Measurements from ENCODE around the gene RASSF6.

RASSF6 gene

DNA sequence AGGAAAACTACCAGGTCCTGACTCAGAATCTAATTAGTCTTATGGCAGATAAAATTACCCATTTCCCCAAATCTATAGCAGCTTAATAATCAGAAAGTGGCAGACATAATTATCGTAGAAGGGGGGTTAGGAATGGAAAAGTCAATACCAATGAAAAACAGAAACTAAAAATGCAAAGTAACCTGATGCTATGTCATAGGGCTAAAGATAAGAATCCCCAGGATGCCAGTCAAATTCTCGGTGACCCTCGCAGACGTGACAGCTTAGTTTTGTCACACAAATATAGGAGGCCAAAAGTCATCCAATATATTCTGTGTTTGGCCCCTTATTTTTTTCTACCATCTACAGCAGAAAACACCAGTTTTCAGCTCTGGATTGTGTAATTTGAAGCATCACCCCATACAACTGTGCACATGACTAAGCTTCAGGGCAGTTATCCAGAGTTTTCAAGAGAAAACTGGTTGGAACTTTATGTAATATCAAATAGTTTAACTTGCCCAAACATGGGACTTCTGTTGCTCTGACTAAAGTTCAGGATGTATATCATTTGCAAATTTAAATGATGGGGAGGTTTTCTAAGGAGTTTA is 30.9 kb downstream of the RASSF6 start:
- peak overlapping the region; percentile 100 for H3K27ac ChIP-seq (ENCODE audit: low read depth, low read length)
- peaks cover 25% of the 10 kb centered on the region for H3K79me2 ChIP-seq (ENCODE audit: control insufficient read depth, low read length)
- peak overlapping the region; percentile 67 for H3K4me2 ChIP-seq (ENCODE audit: low read length)

DNA sequence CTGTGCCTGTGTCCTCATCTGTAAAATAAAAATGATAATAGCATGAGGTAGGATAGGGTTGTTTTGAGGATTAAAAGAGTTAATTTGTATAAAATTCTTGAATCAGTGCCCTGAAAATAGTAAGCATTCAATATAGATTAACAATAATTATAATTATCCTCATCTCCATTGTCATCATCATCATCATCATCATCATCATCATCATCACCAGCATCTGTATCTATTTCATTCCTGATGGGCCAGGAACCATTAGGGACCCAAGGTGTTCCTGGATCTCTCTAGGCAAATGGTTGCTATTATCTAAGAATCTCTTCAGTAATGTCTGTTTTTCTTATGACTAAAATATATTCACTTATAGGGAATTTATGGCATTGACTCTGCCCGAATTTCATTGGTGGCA is 31.6 kb downstream of the RASSF6 start:
- H3K27ac ChIP-seq (ENCODE audit: low read depth, low read length), result peak overlapping the region; percentile 100
- H3K36me3 ChIP-seq (ENCODE audit: control insufficient read depth, low read length), result peaks cover 86% of the 10 kb centered on the region
- TF ChIP-seq EZH2phosphoT487 (IDR thresholded peaks at IDR 0.05; ENCODE audit: borderline replicate concordance, low read length), result no peak
- TF ChIP-seq, protein P1, sequence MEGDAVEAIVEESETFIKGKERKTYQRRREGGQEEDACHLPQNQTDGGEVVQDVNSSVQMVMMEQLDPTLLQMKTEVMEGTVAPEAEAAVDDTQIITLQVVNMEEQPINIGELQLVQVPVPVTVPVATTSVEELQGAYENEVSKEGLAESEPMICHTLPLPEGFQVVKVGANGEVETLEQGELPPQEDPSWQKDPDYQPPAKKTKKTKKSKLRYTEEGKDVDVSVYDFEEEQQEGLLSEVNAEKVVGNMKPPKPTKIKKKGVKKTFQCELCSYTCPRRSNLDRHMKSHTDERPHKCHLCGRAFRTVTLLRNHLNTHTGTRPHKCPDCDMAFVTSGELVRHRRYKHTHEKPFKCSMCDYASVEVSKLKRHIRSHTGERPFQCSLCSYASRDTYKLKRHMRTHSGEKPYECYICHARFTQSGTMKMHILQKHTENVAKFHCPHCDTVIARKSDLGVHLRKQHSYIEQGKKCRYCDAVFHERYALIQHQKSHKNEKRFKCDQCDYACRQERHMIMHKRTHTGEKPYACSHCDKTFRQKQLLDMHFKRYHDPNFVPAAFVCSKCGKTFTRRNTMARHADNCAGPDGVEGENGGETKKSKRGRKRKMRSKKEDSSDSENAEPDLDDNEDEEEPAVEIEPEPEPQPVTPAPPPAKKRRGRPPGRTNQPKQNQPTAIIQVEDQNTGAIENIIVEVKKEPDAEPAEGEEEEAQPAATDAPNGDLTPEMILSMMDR (IDR thresholded peaks at IDR 0.05; ENCODE audit: low read depth, low read length, poor library complexity, severe bottlenecking), result no peak
- no peaks in the 10 kb centered on the region for H3K9me3 ChIP-seq (ENCODE audit: control insufficient read depth, insufficient read depth, low read length)
- peaks cover 95% of the 10 kb centered on the region for H3K4me1 ChIP-seq (ENCODE audit: control insufficient read depth, low read length)
- H3F3A ChIP-seq (ENCODE audit: control insufficient read depth, insufficient read depth), result peaks cover 56% of the 10 kb centered on the region
- H4K20me1 ChIP-seq (ENCODE audit: control insufficient read depth, insufficient read depth, low read depth, low read length), result no peaks in the 10 kb centered on the region
- peak overlapping the region; percentile 52 for H3K4me3 ChIP-seq (ENCODE audit: low read length)
- H3K9me2 ChIP-seq (replicated peaks; ENCODE audit: control insufficient read depth, low read length), result no peaks in the 10 kb centered on the region
- peaks cover 23% of the 10 kb centered on the region for H3K79me2 ChIP-seq (ENCODE audit: control insufficient read depth, low read length)
- peak overlapping the region; percentile 67 for H3K4me2 ChIP-seq (ENCODE audit: low read length)
- no peaks in the 10 kb centered on the region for H3K27me3 ChIP-seq (ENCODE audit: control insufficient read depth, low read length)

More for the DNA sequence above, 30.9 kb downstream of the RASSF6 start:
- H3F3A ChIP-seq (ENCODE audit: control insufficient read depth, insufficient read depth), result peaks cover 63% of the 10 kb centered on the region
- H3K4me1 ChIP-seq (ENCODE audit: control insufficient read depth, low read length), result peaks cover 95% of the 10 kb centered on the region
- no peaks in the 10 kb centered on the region for H4K20me1 ChIP-seq (ENCODE audit: control insufficient read depth, insufficient read depth, low read depth, low read length)
- H3K9me2 ChIP-seq (replicated peaks; ENCODE audit: control insufficient read depth, low read length), result no peaks in the 10 kb centered on the region
- H3K36me3 ChIP-seq (ENCODE audit: control insufficient read depth, low read length), result peaks cover 81% of the 10 kb centered on the region
- H3K4me3 ChIP-seq (ENCODE audit: low read length), result peak overlapping the region; percentile 52
- no peaks in the 10 kb centered on the region for H3K9me3 ChIP-seq (ENCODE audit: control insufficient read depth, insufficient read depth, low read length)
- TF ChIP-seq EZH2phosphoT487 (IDR thresholded peaks at IDR 0.05; ENCODE audit: borderline replicate concordance, low read length), result no peak
- TF ChIP-seq, protein P1 (IDR thresholded peaks at IDR 0.05; ENCODE audit: low read depth, low read length, poor library complexity, severe bottlenecking), result no peak
- no peaks in the 10 kb centered on the region for H3K27me3 ChIP-seq (ENCODE audit: control insufficient read depth, low read length)

DNA sequence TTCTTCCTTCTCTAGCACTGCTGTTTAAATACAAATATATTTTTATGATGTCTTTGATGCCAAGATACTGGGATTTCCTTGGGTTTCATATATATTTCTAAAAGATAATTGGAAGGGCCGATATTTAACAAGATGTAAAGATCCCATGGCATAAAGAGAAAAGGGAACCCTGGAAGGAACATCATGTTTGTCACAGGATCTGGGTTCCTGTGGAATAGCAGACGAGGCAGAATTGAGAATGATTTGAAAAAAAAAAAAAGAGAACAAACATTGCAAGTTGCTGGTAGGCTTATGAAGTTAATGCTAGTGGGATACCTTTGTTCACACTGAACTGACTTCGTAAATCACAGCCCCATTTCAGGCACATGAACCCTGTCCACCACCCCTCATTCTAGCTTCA is 33.6 kb downstream of the RASSF6 start:
- no peaks in the 10 kb centered on the region for H3K9me3 ChIP-seq (ENCODE audit: control insufficient read depth, insufficient read depth, low read length)
- no peaks in the 10 kb centered on the region for H3K9me2 ChIP-seq (replicated peaks; ENCODE audit: control insufficient read depth, low read length)
- H4K20me1 ChIP-seq (ENCODE audit: control insufficient read depth, insufficient read depth, low read depth, low read length), result no peaks in the 10 kb centered on the region
- peaks cover 38% of the 10 kb centered on the region for H3F3A ChIP-seq (ENCODE audit: control insufficient read depth, insufficient read depth)
- H3K4me1 ChIP-seq (ENCODE audit: control insufficient read depth, low read length), result peaks cover 94% of the 10 kb centered on the region
- no peak for TF ChIP-seq EZH2phosphoT487 (IDR thresholded peaks at IDR 0.05; ENCODE audit: borderline replicate concordance, low read length)
- TF ChIP-seq, protein P1 (IDR thresholded peaks at IDR 0.05; ENCODE audit: low read depth, low read length, poor library complexity, severe bottlenecking), result no peak
- peaks cover 86% of the 10 kb centered on the region for H3K36me3 ChIP-seq (ENCODE audit: control insufficient read depth, low read length)
- no peak overlapping the region for H3K4me2 ChIP-seq (ENCODE audit: low read length)
- no peak overlapping the region for H3K4me3 ChIP-seq (ENCODE audit: low read length)
- no peaks in the 10 kb centered on the region for H3K27me3 ChIP-seq (ENCODE audit: control insufficient read depth, low read length)
- peak overlapping the region; percentile 100 for H3K27ac ChIP-seq (ENCODE audit: low read depth, low read length)
- H3K79me2 ChIP-seq (ENCODE audit: control insufficient read depth, low read length), result peaks cover 13% of the 10 kb centered on the region

Data from DOHH2 (cell line).